Smooth muscle cell (in vitro differentiated cells): ENCODE data around the gene MAP1LC3B2. TPM values are rescaled to one million over a fixed set of nuclear protein-coding genes. Genes with fewer than 3 reads are reported as not detected.

ENCODE experiments used
- DNase-seq: peaks from one replicate; lab custom pipeline; 2025; ENCODE audit not compliant: unreplicated experiment; lab: John Stamatoyannopoulos, UW
- H2AFZ ChIP-seq: fragments of 200-600 bp; sonication (generic); 2 replicates; pipeline ENCODE4 v1.6.0; 2016; ENCODE audit warnings: antibody characterized with exemption, low read depth, mild to moderate bottlenecking
- H3F3A ChIP-seq: fragments of 200-600 bp; sonication (generic); 2 replicates; pipeline ENCODE4 v1.6.0; 2017; ENCODE audit warnings: antibody characterized with exemption, low read depth
- H3K27ac ChIP-seq: fragments of 200-600 bp; sonication (generic); 2 replicates; pipeline ENCODE4 v1.5.1; 2016; ENCODE audit warnings: low read depth, mild to moderate bottlenecking
- H3K27me3 ChIP-seq: fragments of 200-600 bp; sonication (generic); 2 replicates; pipeline ENCODE4 v1.6.1; 2016; ENCODE audit warnings: low read depth, mild to moderate bottlenecking
- H3K36me3 ChIP-seq: fragments of 200-600 bp; sonication (generic); 2 replicates; pipeline ENCODE4 v1.5.1; 2016; ENCODE audit warnings: low read depth
- H3K4me1 ChIP-seq: fragments of 200-600 bp; sonication (generic); 2 replicates; pipeline ENCODE4 v1.5.1; 2016; ENCODE audit warnings: low read depth
- H3K4me2 ChIP-seq: fragments of 200-600 bp; sonication (generic); 2 replicates; pipeline ENCODE4 v1.6.0; 2016; ENCODE audit warnings: mild to moderate bottlenecking
- H3K4me3 ChIP-seq: fragments of 200-600 bp; sonication (generic); 2 replicates; pipeline ENCODE4 v1.5.1; 2016; ENCODE audit warnings: mild to moderate bottlenecking
- H3K79me2 ChIP-seq: fragments of 200-600 bp; sonication (generic); 2 replicates; pipeline ENCODE4 v1.6.0; 2016; ENCODE audit warnings: low read depth, mild to moderate bottlenecking
- H3K9ac ChIP-seq: fragments of 200-600 bp; sonication (generic); 2 replicates; pipeline ENCODE4 v1.6.0; 2016; ENCODE audit warnings: low read depth
- H3K9me3 ChIP-seq: fragments of 200-600 bp; sonication (generic); replicated peaks from 2 replicates; pipeline ENCODE4 v1.5.1; 2016; ENCODE audit warnings: low read depth
- H4K20me1 ChIP-seq: fragments of 200-600 bp; sonication (generic); 2 replicates; pipeline ENCODE4 v1.6.0; 2016; ENCODE audit warnings: low read depth
- CTCF ChIP-seq: fragments of 200-600 bp; sonication (generic); IDR thresholded peaks from 2 replicates; pipeline ENCODE4 v1.5.1; 2017; ENCODE audit warnings: borderline replicate concordance, mild to moderate bottlenecking, antibody characterized with exemption; ENCODE audit not compliant: insufficient read depth, poor library complexity, severe bottlenecking
- WGBS: methylation state at CpG from one replicate; pipeline ENCODE4 v1.1.7; 2016; ENCODE audit warnings: low lambda C conversion rate; 5-methylcytosine and 5-hydroxymethylcytosine counted together
- polyA plus RNA-seq: library from polyadenylated mRNA; unstranded; fragments of >200 nt; fragmentation: Nextera tagmentation; extraction: Ambion mirVana; gene quantifications from 2 replicates; pipeline ENCODE4 v1.2.1, GENCODE V29; 2016
- total RNA-seq: library from RNA; depleted of rRNA; stranded (reverse); fragments of >200 nt; gene quantifications from 2 replicates; pipeline ENCODE4 v1.2.3, GENCODE V29; 2014

Gene MAP1LC3B2
- total and polyA plus RNA-seq, 2 experiments from 2014 or later = 0.31 to 4.2 TPM

GRCh38 chr12:116534311-116535121, 24.7 kb upstream of the MAP1LC3B2 start:
- Histone ChIP-seq H3K4me1 (peaks cover 16% of the 10 kb centered on the region), H3K27me3 (no peaks in the 10 kb centered on the region), H3K4me3 (peak overlapping the region; percentile 62), H3K27ac (no peak overlapping the region), H4K20me1 (no peaks in the 10 kb centered on the region), H2AFZ (peak overlapping the region; percentile 70), H3K4me2 (peak overlapping the region; percentile 93), H3K9ac (no peak overlapping the region), H3K36me3 (no peaks in the 10 kb centered on the region), H3K9me3 (no peaks in the 10 kb centered on the region), H3F3A (no peaks in the 10 kb centered on the region), H3K79me2 (no peaks in the 10 kb centered on the region)
- TF ChIP-seq CTCF = no peak
- 18% methylated on average over 25 of the region's 30 CpGs for WGBS
- no peak for DNase-seq

GRCh38 chr12:116535241-116535640, 23.9 kb upstream of the MAP1LC3B2 start:
- Histone ChIP-seq H3K27me3 (no peaks in the 10 kb centered on the region), H3K27ac (no peak overlapping the region), H3K4me1 (peaks cover 24% of the 10 kb centered on the region), H3K79me2 (no peaks in the 10 kb centered on the region), H4K20me1 (no peaks in the 10 kb centered on the region), H3K36me3 (no peaks in the 10 kb centered on the region), H3F3A (peaks cover 4% of the 10 kb centered on the region), H3K9ac (no peak overlapping the region), H2AFZ (no peak overlapping the region), H3K4me2 (no peak overlapping the region), H3K4me3 (no peak overlapping the region), H3K9me3 (no peaks in the 10 kb centered on the region)
- DNase-seq = no peak
- TF ChIP-seq CTCF = no peak
- 59% methylated on average over 5 of the region's 5 CpGs for WGBS

- no peak for TF ChIP-seq CTCF
- H3F3A ChIP-seq = peaks cover 10% of the 10 kb centered on the region
- DNase-seq = no peak
- no peaks in the 10 kb centered on the region for H3K27me3 ChIP-seq
- WGBS = 89% methylated on average over 15 of the region's 15 CpGs
- no peak overlapping the region for H3K9ac ChIP-seq
- H3K4me3 ChIP-seq = no peak overlapping the region
- no peak overlapping the region for H3K27ac ChIP-seq
- H3K4me2 ChIP-seq = no peak overlapping the region
- no peaks in the 10 kb centered on the region for H3K9me3 ChIP-seq
- no peak overlapping the region for H2AFZ ChIP-seq
- no peaks in the 10 kb centered on the region for H4K20me1 ChIP-seq
- no peaks in the 10 kb centered on the region for H3K79me2 ChIP-seq
- no peaks in the 10 kb centered on the region for H3K36me3 ChIP-seq
- H3K4me1 ChIP-seq = peaks cover 27% of the 10 kb centered on the region
Measured at GRCh38 chr12:116537101-116537904, 21.9 kb upstream of the MAP1LC3B2 start.
